Measurements from ENCODE around the gene ZIC4.

DNA sequence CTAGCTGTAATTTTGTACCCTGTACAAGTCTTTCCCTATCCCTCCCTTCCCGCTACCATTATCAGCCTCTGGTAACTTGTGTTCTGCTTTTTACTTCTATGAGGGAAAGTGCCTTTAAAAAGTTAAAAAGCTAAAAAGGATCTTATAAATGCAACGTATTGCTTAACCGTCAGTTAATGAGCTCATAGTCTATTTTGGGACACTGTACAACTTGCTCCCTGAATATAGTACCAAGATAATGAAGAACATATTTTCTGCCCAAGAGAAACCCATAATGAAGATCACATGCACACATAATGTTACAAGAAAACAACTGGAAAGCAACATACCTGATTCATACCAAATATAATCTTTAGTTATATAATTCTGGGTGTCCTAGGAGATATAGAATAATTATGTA, 25.4 kb upstream of the ZIC4 start:
- TF ChIP-seq, protein P1, sequence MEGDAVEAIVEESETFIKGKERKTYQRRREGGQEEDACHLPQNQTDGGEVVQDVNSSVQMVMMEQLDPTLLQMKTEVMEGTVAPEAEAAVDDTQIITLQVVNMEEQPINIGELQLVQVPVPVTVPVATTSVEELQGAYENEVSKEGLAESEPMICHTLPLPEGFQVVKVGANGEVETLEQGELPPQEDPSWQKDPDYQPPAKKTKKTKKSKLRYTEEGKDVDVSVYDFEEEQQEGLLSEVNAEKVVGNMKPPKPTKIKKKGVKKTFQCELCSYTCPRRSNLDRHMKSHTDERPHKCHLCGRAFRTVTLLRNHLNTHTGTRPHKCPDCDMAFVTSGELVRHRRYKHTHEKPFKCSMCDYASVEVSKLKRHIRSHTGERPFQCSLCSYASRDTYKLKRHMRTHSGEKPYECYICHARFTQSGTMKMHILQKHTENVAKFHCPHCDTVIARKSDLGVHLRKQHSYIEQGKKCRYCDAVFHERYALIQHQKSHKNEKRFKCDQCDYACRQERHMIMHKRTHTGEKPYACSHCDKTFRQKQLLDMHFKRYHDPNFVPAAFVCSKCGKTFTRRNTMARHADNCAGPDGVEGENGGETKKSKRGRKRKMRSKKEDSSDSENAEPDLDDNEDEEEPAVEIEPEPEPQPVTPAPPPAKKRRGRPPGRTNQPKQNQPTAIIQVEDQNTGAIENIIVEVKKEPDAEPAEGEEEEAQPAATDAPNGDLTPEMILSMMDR (IDR thresholded peaks at IDR 0.05) = no peak
- TF ChIP-seq POLR2AphosphoS5 (IDR thresholded peaks at IDR 0.05) = no peak
- no peak for TF ChIP-seq EP300 (IDR thresholded peaks at IDR 0.05)
